HG03342 (cell line): Measurements from ENCODE around the gene KIF26B.

ENCODE experiments used
- ATAC-seq: cut with Tn5 transposase; IDR thresholded peaks from one replicate; pipeline ENCODE4 v1.9.1; 2021; ENCODE audit warnings: mild to moderate bottlenecking, moderate library complexity; ENCODE audit not compliant: unreplicated experiment

The KIF26B gene

DNA sequence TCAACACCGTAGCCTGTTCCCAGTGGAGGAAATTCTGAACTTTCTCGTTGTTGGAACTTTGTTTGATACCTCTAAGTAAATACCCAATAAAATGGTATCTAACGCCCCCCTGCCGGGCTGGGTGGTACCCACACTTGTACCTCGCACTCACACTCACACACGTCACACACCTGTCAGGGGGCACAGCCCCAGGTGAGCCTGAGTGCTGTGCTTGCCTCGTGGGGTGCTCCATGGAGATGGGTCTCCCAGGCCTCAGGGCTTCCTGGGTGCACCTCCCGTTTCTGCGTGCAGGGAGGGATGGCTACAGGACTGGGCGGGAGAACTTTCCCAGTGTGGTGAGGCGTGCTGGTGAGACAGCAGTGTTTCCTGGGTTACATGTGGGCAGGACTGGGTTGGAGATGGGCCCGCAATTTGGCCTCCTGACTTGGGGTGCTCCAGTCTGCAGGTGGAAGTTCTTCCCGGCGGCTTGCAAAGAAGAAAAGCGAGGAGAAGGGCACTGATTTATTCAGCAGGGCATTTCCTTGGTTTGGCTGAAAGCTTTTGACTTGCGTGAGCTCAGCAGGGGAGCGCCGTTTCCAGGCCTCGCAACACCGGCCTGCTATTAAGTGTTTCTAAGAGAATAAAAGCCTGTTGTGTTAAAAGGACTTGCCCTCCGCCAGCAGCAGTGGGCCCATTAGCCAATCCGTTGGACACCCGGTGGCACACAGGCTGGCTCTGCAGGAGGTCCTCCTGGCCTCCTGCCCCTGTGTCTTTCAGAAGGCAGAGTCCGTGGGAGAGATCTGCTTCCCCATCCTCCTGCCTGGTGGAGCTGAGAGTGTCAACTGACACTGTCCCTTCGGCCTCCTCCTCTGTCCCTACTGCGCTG lies 79.7 kb downstream of the KIF26B start:
- no peak for ATAC-seq

DNA sequence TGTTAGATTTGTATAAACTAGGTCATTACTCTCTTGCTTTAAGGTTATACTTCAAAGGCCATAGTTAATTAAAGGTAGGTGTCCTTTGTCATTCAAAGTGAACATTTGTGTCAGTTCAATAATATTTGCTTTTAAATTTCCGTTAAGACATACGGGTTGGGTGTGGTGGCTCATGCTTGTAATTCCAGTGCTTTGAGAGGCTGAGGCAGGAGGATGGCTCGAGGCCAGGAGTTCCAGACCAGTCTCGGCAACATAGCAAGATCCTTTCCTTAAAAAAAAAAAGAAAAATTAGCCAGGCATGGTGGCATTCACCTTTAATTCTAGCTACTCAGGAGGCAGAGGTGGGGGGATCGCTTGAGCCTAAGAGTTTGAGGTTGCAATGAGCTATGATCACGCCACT lies 80.4 kb downstream of the KIF26B start:
- ATAC-seq = no peak

DNA sequence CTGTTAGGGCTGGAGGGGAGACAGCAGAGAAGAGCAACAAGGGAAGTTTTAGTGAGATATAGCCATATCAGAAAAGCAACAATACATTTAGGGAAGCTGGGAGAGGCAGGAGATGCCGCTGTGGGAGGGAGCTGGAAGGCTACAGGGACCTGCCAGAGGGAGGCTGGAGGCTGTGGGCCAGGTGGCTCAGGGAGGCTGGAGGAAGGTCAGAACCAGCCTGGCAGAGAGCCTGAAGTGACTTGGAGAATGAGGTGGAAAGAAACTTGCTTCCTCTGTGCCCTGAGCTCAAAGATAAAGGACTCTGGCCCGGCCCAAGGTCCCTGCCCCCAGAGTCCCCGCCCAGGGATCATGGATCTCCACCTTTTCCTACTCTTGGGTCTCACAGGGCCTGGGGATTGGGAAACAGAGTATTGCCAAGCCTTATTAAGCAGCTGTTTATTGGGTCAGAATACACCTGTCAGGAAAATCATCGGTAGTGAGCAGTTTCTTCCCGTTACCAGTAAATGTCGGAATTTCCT lies 85.9 kb downstream of the KIF26B start:
- no peak for ATAC-seq

DNA sequence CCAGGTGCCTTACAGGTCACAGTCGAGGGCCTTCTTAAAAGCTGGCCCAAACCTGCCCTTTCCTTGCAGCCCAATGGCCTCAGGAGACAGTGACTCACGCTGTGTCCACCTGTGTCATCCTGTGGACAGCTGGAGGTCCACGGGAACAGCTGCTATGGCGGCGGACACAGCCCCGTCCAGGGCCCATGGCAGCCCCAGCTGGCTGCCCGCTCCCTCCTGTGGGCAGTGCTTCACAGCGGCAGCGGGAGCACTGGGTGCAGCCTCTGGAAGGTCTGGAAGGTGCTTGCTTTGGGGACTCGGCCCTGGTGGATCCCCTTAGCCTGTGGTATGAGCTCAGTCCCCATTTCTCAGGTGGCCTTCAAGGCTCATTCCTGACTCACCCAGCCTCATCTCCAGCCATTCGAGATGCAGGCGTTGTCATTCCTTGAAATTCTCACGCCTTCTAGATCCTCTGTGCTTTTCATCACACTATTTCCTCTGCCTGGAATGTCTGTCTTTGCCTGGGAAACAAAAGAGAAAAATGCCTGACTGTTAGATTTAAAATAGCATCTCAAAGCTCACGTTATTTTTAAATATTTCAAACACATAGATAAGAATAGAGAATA lies 86.8 kb downstream of the KIF26B start:
- no peak for ATAC-seq

DNA sequence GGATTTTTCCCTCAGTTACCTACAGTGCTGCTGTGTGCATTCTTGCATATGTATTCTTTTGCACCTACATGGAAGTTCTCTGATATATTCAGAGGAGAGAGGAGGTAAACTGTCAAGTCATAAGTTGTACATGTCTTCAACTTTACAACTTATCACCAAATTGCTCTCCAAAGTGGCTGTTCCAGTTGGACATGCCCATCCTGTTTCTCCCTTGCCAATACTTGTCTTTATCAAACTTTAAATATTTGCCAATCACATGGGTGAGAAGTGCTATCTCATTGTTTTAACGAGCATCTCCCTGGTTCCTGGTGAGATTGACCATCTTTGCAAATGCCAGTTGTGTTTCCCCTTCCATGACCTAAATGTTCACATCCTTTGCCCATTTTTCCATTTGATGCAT lies 88.2 kb downstream of the KIF26B start:
- ATAC-seq = no peak

DNA sequence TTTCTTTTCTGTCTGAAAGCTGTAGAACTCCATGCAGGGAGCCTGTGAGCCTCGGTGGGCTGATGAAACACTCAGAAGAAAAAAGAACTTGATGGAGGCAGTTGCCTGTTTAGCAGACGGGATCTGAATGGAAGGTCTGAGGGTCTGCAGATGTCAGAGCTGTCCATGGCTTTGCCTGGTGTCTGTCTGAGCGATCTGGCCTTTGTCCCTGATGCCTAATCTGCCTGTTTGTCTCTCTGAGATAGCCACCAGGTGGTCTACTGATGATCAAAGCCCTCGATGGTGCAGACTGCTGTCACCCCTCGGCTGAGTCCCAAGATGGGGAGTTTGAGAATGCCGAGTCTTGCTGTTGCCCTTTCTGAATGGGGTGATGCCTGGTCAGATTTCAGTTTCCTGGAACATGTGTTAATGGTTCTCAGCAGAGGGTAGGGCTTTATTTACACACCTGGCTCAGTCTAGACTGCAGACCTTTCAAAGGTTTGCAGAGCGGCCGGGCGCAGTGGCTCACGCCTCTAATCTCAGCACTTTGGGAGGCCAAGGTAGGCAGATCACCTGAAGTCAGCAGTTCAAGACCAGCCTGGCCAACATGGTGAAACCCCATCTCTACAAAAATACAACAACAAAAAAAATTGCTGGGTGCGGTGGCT lies 90.4 kb downstream of the KIF26B start:
- ATAC-seq = no peak

DNA sequence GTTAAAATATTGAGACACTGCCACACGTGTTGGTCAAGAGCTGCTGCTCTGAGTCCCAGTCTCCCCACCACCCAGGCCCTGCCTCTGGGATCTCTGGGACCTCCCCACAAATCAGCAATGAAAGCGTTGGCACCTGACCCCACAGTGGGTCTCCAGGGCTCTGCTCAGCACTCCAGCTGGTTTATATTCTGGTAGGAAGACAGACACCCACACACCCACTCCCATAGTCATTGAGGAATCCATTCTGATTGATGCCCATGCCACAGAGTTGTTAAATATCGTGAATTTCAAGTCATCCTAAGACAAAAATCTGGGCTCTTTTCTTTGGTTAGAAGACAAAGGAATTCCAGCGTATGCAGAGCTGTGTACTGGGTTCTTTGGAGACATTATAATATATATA lies 91.6 kb downstream of the KIF26B start:
- ATAC-seq = no peak

DNA sequence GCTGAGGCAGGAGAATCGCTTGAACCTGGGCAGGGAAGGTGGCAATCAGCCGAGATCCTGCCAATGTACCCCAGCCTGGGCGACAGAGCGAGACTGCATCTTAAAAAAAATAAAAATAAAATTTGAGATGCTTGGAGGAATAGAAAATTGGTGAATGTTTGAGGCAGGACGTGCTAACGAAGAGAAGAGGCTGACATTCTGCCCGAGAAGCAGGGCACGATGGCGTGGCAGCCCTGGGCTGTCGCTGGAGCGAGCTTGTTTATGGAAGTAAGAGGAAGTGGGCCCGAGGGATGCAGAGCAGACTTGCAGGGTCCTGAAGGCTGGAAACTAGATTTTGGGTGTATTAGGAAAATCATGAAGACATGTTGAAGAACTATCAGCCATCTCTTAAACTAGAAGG lies 92.6 kb downstream of the KIF26B start:
- ATAC-seq = no peak

DNA sequence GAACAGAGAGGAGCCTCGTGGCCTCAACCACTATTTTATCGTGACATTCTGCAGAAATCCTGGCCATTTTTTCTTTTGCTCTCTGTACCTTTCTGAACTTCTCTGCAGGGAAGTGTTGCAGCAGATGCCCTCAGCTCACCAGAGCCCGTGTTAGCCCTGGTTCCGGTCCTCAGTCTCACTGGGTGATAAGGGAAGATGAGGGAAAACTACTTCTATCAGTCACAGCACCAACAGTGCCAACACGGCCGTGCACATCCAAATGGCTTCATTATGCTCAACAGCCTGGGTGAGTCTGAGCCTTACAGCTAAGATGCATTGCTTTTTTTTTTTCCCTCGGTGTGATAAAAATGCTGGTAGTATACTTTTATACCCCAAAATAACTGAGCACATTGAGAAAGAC lies 93.0 kb downstream of the KIF26B start:
- no peak for ATAC-seq

DNA sequence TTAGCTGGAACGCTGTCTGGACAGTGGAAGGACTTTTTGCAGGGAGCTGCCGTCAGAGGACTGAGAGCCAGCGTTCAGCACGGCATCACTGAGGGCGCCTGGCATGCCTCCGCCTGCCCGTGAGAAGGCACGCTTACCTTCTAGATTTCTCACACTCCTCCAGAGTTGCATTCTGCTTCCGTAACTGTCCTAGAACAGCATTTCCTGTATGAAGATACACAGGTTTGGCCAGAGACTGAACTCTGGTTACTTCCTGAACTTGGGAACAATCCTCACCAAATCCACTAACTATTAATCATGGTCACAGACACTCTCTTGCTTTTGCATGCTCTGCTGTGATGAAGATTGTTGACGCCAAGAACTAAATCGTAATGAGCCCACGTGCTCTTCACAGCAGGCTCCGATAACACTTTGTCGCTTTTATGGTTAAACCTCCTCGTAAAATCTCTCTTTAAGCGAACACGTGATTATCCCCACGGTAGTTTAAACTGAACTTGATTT lies 93.5 kb downstream of the KIF26B start:
- no peak for ATAC-seq

DNA sequence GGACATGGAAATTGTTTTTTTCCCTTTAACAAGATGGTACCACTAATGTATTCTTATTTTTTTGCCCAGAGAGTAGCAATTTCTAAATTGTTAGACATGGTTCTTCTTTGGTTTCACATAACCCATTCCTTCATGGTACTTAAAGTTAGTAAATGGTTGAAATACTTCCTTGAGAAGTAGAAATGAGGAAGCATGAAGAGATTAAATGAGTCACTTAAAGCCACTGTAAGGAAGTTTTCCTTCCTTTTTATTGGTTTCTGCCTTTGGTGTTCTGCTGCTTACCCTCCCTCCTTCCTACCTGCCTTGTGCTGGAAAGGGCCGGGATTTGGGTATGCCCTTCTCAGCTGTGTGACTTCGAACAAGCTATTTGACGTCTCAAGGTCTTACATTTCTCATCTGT lies 101.0 kb downstream of the KIF26B start:
- no peak for ATAC-seq

DNA sequence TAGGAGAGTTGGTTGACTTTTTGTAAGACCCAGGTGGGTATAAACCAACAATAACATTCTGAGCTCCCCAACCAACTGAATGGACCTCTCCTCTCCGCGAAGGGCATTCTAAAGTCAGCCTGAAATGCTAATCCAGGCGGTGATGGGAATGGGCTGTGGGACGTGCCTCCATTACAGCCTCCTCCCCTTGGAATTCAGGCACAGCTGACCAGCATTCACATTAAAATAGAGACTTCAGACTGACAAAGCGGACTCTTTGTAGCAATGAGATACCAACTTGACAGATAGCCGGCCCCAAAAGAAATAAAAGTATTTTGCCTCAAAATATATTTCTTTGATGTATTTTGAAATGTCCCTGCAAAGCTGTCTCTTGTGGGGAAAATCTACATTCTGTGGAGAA lies 101.7 kb downstream of the KIF26B start:
- ATAC-seq = no peak

DNA sequence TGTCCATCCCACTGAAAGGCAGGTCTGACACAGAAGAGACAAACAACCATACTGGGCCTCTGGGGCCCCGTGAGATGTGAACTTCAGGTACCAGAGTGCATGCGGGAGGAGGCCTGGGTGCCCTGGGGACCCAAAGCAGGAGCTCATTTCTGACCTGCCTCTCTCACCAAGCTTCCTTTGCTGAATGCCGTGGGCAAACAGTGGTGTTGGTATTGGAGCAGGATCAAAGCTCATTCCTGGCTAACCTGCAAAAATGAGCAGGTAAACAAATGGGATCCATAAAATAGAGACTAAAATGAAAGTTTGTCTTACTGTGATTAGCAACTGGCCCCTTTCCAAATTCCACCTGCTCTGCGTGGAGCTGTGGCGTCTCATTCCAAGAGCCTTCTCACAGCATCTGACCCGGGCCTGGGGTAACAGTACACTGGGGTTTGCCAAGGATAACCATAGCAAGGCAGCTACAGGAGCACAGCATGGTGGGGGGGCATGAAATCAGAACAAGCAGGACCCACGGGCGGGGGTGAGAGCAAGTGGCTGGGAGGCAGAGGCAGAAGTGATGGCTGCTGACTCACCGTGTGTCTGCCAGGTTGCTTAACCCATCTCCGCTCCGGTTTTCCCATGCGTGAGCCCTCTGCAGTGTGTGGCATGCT lies 103.6 kb downstream of the KIF26B start:
- ATAC-seq = no peak

DNA sequence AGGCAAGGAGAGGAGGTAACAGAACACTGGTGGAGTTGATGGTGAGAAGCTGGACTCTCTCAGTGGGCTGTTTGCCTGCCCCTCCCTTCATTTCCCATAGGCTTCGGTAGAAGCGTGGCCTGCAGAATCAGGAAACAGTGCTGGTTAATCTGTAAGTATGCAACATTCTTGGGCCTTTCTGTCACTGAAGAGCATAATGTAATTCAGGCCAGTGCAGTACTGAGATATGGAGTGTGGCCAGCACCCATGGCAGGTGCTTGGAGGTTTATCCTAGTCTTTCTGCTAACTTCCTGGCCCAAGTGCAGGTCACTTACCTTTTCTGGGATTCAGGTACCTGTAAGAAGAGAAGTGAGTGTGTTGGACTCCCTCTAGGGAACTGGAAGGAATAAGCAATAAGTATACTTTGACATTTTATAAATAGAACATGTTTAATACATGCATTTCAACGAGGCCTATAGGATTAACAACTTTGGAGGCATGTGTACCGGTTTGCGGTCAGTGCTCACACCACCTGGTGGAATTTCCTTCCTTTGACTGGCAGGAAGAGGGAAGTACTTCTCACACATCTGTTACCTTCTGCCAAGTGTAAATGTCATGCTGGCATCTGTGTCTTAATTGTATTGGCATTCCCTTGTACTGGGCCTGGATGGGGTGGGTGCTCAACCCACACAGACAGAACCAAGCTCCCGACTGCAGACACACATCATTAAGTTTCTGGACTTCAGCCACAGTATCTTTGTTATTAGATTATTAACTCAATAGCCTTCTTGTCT lies 105.5 kb downstream of the KIF26B start:
- no peak for ATAC-seq

DNA sequence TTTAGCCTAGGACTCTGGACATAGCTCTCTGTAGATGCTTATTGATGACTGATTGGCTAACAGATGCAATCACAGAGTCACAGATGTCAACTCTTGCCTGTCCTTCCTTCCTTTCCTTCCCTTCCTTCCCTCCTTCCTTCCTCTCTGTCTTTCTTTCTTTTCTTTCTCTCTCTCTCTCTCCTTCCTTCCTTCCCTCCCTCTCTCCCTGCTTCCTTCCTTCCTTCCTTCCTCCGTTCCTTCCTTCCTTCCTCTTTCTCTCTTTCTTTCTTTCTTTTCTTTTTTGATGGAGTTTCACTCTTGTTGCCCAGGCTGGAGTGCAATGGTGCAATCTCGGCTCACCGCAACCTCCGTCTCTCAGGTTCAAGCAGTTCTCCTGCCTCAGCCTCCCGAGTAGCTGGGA lies 106.1 kb downstream of the KIF26B start:
- ATAC-seq = no peak

DNA sequence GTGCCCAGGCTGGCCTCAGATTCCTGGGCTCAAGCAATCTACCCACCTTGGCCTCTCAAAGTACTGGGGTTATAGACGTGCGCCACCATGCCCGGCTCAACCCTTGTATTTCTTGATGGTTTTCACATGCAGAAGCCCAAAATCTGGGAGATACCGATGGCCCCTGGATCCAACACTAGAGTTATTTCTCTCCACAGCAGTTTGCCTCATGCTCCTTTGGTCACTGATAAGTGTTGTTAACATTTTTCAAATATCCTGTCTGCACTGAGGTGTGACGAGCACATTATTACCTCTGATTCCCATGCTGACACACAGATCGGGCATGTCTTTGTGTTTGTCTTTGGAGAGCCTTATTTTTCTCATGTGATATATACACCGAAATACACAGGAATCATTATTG lies 107.0 kb downstream of the KIF26B start:
- no peak for ATAC-seq

DNA sequence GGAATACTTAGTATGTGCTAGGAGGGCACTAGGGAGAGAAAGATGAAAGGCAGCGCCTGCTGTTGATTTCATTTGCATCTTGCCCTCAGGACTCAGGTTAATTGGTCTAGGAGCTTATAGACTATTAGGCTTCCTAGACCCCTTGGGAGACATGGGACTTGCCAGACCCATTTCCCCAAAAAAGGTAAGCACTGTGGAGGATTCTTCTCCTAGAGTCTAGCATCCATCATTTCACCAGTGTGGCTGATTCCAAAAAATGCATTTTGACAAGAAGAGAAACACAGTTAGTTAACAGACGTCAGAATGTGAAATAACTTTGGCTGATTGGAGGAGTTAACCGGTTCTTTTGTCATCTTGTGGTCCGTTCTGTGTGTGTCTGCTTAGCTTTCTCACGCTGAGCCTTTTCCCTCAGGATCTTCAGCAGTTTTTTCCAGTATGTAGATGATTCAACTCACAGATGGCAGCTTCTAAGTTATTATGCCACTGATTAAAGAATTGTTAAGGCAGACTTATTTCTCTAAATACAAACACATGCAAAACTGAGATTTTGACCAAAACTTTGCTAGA lies 108.8 kb downstream of the KIF26B start:
- no peak for ATAC-seq

DNA sequence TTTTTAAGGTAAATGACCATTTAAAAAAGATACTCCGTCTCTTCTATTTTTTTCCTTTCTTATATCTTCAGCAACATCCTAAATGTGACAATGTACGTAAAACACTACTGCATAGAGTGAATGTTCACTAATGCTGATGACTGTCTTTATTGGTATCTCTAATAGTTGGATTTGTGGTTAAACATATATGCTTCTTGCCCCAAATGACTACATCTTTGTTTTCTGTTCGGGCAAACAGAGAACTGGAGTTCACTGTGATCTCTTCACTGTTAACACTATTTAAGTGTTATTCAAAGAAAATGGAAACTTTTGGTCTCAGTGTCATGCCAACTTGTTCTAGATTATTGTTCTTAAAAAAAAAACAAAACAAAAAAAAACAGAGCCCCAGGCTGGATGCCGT lies 109.4 kb downstream of the KIF26B start:
- no peak for ATAC-seq

DNA sequence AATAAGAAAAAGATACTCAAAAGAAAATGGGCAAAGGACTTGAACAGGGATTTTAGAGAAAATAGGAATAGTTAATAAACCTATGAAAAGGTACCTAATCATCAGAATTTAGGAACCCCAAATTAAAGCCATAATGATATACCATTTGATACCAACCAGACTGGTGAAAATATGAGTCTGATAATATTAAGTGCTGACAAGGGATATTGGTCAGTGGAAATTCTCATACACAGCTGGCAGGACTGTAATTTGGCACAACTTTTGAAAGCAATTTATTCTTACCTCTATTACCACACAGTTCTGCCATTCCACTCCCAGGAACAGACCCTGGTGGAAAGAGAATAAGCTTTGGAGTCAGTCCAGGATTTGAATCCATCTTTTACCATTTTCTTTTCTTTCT lies 111.3 kb downstream of the KIF26B start:
- no peak for ATAC-seq

DNA sequence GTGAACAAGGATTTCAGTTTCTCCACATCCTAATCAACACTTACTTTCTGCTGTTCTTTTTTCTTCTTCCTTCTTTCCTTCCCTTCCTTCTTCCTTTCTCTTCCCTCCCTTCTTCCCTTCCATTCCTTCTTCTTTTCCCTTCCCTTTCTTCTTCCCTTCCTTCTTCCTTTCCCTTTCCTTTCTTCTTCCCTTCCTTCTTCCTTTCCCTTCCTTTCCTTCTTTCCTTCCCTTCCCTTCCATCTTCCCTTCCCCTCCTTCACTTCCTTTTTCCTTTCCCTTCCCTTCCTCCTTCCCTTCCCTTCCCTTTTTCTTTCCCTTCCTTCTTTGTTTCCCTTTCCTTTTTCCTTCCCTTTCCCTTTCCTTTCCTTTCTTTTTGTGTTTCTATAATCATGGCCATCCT lies 115.3 kb downstream of the KIF26B start:
- ATAC-seq = no peak
